CD4-positive, alpha-beta T cell treated with Interferon alpha-2 for 1 hour (primary cell): Measurements from ENCODE around the gene DCLK2.

ENCODE experiments used
- DNase-seq, 2 donors: peaks; one replicate each; pipeline ENCODE4 v3.0.0-alpha.2; 2020 to 2022

DCLK2 gene

DNA sequence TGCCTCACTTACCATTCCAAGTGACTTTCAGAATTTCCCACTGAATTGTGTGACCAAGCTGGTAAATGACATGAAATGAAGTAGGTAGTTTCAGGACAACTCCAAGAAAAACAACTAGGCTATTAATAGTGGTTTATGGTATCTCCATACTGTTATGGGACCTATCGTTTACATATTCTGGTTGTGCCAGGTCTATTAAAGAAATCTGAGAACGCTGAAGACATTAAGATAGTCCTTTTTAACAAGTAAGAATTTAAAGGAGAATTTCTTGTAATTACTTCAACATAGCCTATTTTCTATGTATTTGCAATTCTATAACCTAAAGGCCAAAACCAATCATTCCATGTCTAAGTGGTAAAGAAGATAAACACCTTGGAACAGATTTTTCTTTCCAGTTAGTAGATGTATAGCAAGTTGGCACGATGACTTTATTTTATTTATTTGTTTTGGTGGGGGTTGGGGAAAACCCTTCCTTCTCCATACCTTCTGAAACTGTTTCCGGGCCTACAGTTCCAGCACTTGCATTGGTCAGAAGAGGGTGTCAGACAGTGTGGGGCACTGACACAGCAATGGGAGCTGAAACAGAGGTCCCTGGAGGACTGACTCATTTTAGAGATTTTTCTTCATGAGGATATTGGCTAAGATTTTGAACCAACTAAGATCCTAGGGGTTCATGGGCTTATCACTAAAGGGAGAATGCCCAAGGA lies 7.6 kb upstream of the DCLK2 start:
- DNase-seq, result no peak

DNA sequence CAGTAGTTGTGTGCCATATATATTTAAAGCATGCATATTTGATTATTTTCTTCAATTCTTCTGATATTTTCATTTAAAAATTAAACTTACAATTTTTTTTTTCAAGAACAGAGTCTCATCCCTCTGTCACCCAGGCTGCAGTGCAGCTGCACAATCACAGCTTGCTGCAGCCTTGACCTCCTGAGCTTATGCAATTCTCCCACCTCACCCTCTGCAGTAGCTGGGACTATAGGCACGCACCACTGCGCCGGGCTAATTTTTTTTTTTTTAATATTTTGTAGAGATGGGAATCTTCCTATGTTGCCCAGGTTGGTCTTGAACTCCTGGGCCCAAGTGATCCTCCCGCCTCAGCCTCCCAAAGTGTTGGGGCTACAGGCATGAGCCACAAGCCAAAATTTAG lies 5.8 kb upstream of the DCLK2 start:
- DNase-seq, result no peak

- no peak for DNase-seq
These were observed 5.1 kb upstream of the DCLK2 start for GRCh38 chr4:150072906-150073714.

GRCh38 chr4:150074064-150074463 lies 4.2 kb upstream of the DCLK2 start:
- no peak for DNase-seq

- DNase-seq, result no peak
These were observed 385 bp downstream of the DCLK2 start for GRCh38 chr4:150078579-150079080.

- DNase-seq, result peak in 1 of 2 donors; percentile 5
These were observed 886 bp downstream of the DCLK2 start for GRCh38 chr4:150079081-150079581.

GRCh38 chr4:150080337-150080736 lies 2.1 kb downstream of the DCLK2 start:
- no peak for DNase-seq

DNA sequence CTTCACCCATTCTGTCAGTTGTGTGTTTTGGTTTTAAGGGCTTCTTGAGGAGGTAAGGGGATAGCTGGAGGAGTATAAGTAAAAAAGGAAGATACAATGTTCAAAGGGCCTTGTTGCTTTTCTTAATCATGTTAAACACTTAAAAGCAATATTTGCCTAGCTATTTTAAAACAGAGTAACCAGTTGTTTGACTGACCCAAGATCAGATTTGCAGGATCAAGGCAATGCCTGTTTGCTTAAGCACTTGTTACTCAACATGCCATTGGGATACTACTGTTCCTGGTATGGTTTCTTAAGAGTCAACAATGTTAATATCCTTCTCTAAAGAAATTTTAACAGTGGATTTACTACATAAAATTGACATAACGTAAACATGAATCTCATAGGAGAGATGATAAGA lies 2.6 kb downstream of the DCLK2 start:
- DNase-seq, result no peak

DNA sequence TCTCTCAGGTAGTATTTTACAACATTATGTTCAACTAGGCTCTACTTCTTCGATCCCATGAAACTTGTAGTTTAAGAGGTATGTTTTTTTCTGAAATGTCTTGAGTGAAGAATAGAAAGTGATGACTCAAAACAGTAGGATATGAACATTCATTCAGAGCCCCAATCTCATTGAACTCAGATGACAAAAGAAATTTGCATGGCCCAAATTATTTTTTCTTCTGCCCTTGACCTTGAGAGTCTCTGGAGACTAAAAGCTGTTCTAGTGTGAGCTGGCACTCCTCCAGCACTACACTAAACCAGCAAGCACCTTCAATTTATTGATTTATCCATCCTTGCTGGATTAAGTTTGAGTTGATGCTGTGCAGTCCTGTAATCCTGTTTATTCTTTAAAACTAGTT lies 4.0 kb downstream of the DCLK2 start:
- DNase-seq, result no peak

DNA sequence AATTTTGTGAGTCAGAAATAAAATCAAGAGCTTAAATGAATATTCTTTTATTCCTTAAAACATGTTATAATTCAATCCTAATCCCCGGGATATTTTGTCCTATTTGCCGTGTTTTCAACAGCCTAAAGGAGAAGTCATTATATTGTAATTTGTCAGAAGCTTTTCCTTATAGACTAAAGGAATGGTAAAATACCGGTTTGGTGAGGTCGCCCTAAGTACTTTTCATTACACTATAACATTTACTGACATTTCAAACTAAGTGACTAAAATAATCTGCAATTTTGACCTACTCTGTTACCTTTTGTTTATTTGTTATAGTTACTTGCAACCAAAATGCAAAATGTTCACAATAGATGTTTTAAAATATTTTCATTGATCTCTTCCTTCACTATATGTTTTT lies 8.8 kb downstream of the DCLK2 start:
- no peak for DNase-seq

- DNase-seq, result no peak
These were observed 11.5 kb downstream of the DCLK2 start for GRCh38 chr4:150089732-150090131.

DNA sequence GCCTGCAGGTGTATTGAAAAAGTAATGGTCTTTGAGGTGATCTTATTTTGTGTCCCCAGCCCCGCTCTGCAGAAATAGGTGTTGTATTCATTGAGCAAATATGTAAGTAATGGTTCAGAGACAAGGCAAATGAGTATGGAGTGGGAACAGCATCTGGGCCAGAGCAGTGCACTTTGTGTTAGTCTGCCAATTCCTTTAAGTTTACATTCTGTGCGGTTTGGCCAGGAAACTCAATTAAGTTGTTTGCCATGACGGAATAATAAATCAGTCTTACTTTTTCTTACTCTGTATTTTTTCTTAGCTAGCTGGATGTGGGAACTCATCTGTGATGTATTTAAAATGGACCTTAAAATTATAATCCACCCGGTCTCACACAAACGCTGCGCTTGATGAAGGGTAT lies 12.6 kb downstream of the DCLK2 start:
- no peak for DNase-seq

GRCh38 chr4:150094676-150095075 lies 16.4 kb downstream of the DCLK2 start:
- DNase-seq, result no peak

- no peak for DNase-seq
These were observed 18.4 kb downstream of the DCLK2 start for GRCh38 chr4:150096625-150097024.

DNA sequence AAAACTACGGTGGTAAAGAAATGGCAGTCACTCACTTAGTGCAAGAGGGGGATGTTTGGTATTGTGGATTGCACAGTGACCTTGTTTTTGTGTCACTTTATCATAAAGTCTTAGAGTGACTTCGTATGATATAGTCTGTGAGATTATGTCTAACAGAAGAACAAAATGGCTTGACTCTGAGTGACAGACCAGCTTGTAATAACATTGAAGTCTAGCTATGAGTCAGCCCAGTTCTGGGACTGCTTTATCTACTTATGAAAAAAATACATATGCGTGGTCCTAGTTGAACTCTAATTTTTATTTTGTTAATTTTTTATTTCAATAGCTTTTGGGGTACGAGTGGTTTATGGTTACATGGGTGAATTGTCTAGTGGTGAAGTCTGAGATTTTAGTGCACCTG lies 20.0 kb downstream of the DCLK2 start:
- DNase-seq, result no peak

DNA sequence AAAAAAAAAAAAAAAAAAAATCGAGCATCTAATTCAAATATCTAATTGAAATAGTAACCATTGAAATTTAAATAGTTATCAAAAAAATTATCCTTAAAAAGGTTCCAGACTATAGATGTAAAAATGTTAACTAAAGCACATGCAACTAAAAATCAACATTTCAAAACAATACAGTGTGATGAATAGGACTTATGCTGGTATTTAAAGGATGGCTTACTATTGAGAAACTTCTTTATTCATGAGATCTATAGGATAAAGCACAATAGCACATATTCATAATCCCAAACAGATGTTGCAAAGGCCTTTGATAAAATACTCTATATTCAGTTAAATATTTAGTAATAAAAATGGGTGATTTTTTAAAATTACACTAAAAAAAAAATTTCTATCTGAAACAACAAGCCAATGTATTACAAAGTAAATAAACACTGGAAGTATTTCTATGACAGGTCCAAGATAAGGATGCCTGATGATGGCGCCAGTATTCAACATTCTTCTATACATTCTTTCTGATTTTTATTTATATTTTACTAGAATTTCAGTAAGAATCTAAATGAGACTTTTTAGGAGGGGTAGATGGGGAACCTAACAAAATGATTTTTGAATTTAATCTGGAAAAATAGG lies 26.3 kb downstream of the DCLK2 start:
- DNase-seq, result no peak

GRCh38 chr4:150106886-150107285 lies 28.6 kb downstream of the DCLK2 start:
- no peak for DNase-seq

DNA sequence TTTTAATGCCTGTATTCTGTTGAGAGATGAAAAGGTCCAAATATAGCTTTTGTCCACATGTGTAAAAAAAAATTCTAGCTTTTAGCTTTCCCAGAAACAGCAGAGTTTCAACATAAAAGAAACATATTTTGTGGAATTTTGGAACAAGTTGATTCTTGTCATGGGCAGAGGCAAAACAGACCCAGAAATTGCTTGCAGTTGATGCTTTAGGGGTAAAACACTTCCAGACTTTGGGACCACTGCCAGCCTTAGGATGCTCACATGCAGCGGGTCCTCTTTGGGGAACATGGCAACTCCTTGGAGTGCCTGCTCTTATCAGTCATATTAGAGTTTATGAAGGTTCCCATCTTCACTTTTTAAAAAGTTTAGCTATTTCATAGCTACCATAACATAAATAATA lies 30.4 kb downstream of the DCLK2 start:
- no peak for DNase-seq

GRCh38 chr4:150114641-150115040 lies 36.4 kb downstream of the DCLK2 start:
- DNase-seq, result no peak

DNA sequence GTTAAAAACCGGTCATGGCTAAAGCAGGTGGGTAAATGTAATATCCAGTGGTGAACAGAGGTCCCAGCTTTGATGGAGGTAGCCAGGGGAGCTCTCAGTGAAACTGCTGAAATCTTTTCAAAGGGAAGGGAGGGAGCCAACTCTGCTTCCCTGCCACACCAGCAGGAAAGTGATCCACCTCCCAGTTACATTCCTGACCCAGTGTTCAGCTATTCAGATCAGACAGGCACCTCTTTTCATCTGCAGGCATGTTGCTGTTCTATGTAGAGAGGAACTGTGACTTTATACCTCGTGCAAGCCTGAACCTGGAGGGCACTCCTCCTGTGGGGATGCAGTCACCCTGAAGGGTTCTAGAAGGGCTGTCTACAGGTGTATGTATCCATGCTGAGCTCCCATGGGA lies 37.6 kb downstream of the DCLK2 start:
- DNase-seq, result no peak

- DNase-seq, result no peak
These were observed 38.3 kb downstream of the DCLK2 start for GRCh38 chr4:150116506-150116905.

DNA sequence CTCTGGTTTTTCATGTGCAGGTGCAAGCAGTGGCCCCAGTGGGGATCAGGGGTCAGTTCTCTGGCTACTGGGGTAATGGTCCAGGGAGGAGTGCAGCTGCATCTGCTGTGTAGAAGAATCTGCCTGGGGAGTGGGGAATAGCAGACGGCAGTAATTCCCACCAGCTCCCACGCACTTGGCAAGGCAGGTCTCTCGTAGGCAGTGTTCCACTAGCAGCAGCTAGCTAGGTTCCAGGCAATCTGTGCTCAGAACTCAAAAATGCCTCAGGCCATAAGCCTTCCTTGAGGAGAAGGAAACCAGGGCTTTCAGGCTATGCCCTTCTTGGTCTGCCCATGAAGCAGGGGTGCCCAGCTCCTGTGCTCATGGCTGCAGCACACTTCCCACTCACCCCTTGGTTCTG lies 38.8 kb downstream of the DCLK2 start:
- no peak for DNase-seq

- DNase-seq, result no peak
These were observed 39.4 kb downstream of the DCLK2 start for GRCh38 chr4:150117629-150118028.

GRCh38 chr4:150119492-150119891 lies 41.2 kb downstream of the DCLK2 start:
- DNase-seq, result no peak
